Measurements from ENCODE around the gene HSBP1L1.

GRCh38 chr18:79932907-79933306, 31.5 kb upstream of the HSBP1L1 start:
- TF ChIP-seq EZH2 (IDR thresholded peaks at IDR 0.05; ENCODE audit: low read depth, unreplicated experiment) (no peak), CTCF (conservative IDR thresholded peaks at IDR 0.05; ENCODE audit: low read depth in 2 of 2) (no peak), CREB1 (CRISPR knock-in tag; IDR thresholded peaks at IDR 0.05; ENCODE audit: low read depth) (no peak), POLR2AphosphoS5 (IDR thresholded peaks at IDR 0.05; ENCODE audit: low read depth) (no peak), STAT1 (IDR thresholded peaks at IDR 0.05; ENCODE audit: unreplicated experiment) (no peak)
- TF ChIP-seq, protein P1, sequence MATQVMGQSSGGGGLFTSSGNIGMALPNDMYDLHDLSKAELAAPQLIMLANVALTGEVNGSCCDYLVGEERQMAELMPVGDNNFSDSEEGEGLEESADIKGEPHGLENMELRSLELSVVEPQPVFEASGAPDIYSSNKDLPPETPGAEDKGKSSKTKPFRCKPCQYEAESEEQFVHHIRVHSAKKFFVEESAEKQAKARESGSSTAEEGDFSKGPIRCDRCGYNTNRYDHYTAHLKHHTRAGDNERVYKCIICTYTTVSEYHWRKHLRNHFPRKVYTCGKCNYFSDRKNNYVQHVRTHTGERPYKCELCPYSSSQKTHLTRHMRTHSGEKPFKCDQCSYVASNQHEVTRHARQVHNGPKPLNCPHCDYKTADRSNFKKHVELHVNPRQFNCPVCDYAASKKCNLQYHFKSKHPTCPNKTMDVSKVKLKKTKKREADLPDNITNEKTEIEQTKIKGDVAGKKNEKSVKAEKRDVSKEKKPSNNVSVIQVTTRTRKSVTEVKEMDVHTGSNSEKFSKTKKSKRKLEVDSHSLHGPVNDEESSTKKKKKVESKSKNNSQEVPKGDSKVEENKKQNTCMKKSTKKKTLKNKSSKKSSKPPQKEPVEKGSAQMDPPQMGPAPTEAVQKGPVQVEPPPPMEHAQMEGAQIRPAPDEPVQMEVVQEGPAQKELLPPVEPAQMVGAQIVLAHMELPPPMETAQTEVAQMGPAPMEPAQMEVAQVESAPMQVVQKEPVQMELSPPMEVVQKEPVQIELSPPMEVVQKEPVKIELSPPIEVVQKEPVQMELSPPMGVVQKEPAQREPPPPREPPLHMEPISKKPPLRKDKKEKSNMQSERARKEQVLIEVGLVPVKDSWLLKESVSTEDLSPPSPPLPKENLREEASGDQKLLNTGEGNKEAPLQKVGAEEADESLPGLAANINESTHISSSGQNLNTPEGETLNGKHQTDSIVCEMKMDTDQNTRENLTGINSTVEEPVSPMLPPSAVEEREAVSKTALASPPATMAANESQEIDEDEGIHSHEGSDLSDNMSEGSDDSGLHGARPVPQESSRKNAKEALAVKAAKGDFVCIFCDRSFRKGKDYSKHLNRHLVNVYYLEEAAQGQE (IDR thresholded peaks at IDR 0.05; ENCODE audit: unreplicated experiment): no peak

Data from GM23338 (cell line).